ENCODE data around the gene MRGPRD. TPM values are rescaled to one million over a fixed set of nuclear protein-coding genes. Genes with fewer than 3 reads are reported as not detected.
A peak's percentile ranks its signal among the peaks of the same experiment; 100 is the strongest.

Gene MRGPRD
- total RNA-seq, 5 donors from 2014 or later (not counting 1 experiment from before 2014, with no cell fraction given), result not detected

DNA sequence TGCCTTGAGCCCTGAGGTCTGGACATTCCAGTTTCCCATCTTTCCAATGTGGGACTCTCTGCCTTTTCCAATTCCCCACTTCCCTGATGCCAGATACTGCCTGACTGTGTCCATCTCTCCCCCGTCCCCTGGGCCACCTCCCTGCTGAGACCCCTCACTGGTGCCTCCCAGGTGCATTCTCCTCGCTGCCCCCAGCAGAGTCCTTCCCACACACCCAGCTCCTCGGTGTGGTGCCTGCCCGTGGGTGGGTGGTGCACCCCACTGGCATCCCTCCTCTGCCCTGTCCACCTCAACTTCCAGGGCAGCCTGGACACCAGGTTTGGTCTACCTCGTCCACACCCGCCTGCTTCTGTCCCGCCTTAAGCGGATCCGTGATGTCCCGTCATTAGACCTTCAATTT, 37.2 kb upstream of the MRGPRD start:
- CTCF ChIA-PET, result no interaction called here
- Histone ChIP-seq H3K9me3 (no peaks in the 10 kb centered on the region), H3K4me1 (ENCODE audit: control insufficient read depth in 1 of 2, extremely low read depth in 1 of 2, insufficient read depth in 2 of 2, low read length in 2 of 2) (peaks cover 0 to 6% of the 10 kb centered on the region in 2 experiments), H3K36me3 (ENCODE audit: control insufficient read depth in 2 of 2, extremely low read depth in 1 of 2, insufficient read depth in 1 of 2, low read length in 1 of 2) (no peaks in the 10 kb centered on the region), H3K27ac (ENCODE audit: low read length) (no peak overlapping the region), H3K27me3 (replicated peaks in 1 of 2; ENCODE audit: control insufficient read depth in 2 of 2, extremely low read depth in 1 of 2, insufficient read depth in 2 of 2, low read length in 1 of 2) (peaks cover 0 to 35% of the 10 kb centered on the region in 2 experiments), H3K4me3 (ENCODE audit: control insufficient read depth in 1 of 2, extremely low read depth in 1 of 2, low read length in 1 of 2) (no peak overlapping the region)
- DNase-seq (no peak), ATAC-seq (replicated peaks in 1 of 4) (no peak)
- POLR2A ChIA-PET, result no interaction called here
- Mint-ChIP-seq H3K27me3 (peaks cover 0 to 18% of the 10 kb centered on the region in 2 donors), H3K4me1 (no peaks in the 10 kb centered on the region), H3K36me3 (no peaks in the 10 kb centered on the region), H3K27ac (no peak overlapping the region), H3K4me3 (no peak overlapping the region), H3K9me3 (no peaks in the 10 kb centered on the region)
- 78% methylated on average over 10 of the region's 10 CpGs for WGBS (ENCODE audit: insufficient coverage)

DNA sequence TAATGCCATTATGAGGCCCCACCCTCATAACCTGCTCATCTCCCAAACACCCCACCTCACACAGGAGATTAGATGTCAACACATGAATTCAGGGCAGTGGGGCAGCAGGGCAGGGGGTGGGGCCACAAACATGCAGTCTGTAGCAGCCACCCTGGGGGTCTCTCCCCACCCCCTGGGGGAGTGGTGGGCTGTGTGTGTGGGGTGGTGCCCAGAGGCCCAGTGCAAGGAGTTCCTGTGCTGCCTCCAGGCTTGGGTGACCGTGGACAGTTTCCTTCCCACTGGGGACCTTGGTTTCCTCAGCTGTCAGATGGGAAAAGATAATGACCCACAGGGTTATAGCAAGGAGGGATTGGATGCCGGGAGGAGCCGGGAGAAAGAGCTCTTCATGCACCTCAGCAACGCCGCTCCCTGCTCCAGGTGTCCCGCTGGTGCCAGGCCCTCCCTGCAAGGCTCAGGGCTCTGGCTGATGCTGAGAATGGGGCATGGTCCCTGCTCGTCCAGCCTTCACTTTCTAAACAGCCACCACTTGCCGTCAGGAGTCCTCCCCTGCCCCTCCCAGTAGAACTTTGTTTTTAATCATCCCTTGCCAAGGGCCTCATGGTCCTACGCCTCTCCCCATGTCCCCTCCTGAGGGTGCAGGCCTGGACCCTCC, 34.2 kb upstream of the MRGPRD start:
- peaks cover 0 to 17% of the 10 kb centered on the region in 2 experiments for H3K4me1 ChIP-seq (ENCODE audit: control insufficient read depth in 1 of 2, extremely low read depth in 1 of 2, insufficient read depth in 2 of 2, low read length in 2 of 2)
- H3K27me3 ChIP-seq (replicated peaks in 1 of 2; ENCODE audit: control insufficient read depth in 2 of 2, extremely low read depth in 1 of 2, insufficient read depth in 2 of 2, low read length in 1 of 2), result peaks cover 0 to 60% of the 10 kb centered on the region in 2 experiments
- H3K27me3 Mint-ChIP-seq, result peaks cover 13 to 36% of the 10 kb centered on the region in 2 donors
- WGBS (ENCODE audit: insufficient coverage), result 63% methylated on average over 6 of the region's 9 CpGs
- H3K27ac ChIP-seq (ENCODE audit: low read length), result no peak overlapping the region
- POLR2A ChIA-PET, result no interaction called here
- no peaks in the 10 kb centered on the region for H3K9me3 ChIP-seq
- no peak overlapping the region for H3K27ac Mint-ChIP-seq
- ATAC-seq (replicated peaks in 1 of 4) (no peak), DNase-seq (no peak)
- CTCF ChIA-PET, result no interaction called here
- no peaks in the 10 kb centered on the region for H3K36me3 ChIP-seq (ENCODE audit: control insufficient read depth in 2 of 2, extremely low read depth in 1 of 2, insufficient read depth in 1 of 2, low read length in 1 of 2)
- H3K36me3 Mint-ChIP-seq, result no peaks in the 10 kb centered on the region
- H3K9me3 Mint-ChIP-seq, result no peaks in the 10 kb centered on the region
- no peak overlapping the region for H3K4me3 ChIP-seq (ENCODE audit: control insufficient read depth in 1 of 2, extremely low read depth in 1 of 2, low read length in 1 of 2)
- no peak overlapping the region for H3K4me3 Mint-ChIP-seq
- H3K4me1 Mint-ChIP-seq, result peaks cover 5 to 9% (median 6%) of the 10 kb centered on the region in 3 donors

- peaks cover 5 to 9% (median 6%) of the 10 kb centered on the region in 3 donors for H3K4me1 Mint-ChIP-seq
- no peak overlapping the region for H3K27ac Mint-ChIP-seq
- no peak for DNase-seq
- H3K4me3 Mint-ChIP-seq, result no peak overlapping the region
- peaks cover 16 to 42% of the 10 kb centered on the region in 2 donors for H3K27me3 Mint-ChIP-seq
- Histone ChIP-seq H3K4me3 (ENCODE audit: control insufficient read depth in 1 of 2, extremely low read depth in 1 of 2, low read length in 1 of 2) (no peak overlapping the region), H3K36me3 (ENCODE audit: control insufficient read depth in 2 of 2, extremely low read depth in 1 of 2, insufficient read depth in 1 of 2, low read length in 1 of 2) (no peaks in the 10 kb centered on the region), H3K27ac (ENCODE audit: low read length) (no peak overlapping the region), H3K27me3 (replicated peaks in 1 of 2; ENCODE audit: control insufficient read depth in 2 of 2, extremely low read depth in 1 of 2, insufficient read depth in 2 of 2, low read length in 1 of 2) (peaks cover 0 to 66% of the 10 kb centered on the region in 2 experiments), H3K9me3 (no peaks in the 10 kb centered on the region), H3K4me1 (ENCODE audit: control insufficient read depth in 1 of 2, extremely low read depth in 1 of 2, insufficient read depth in 2 of 2, low read length in 2 of 2) (peaks cover 0 to 17% of the 10 kb centered on the region in 2 experiments)
- no peaks in the 10 kb centered on the region for H3K36me3 Mint-ChIP-seq
- 68% methylated on average over 26 of the region's 28 CpGs for WGBS (ENCODE audit: insufficient coverage)
- ChIA-PET POLR2A (no interaction called here), CTCF (no interaction called here)
- no peak for ATAC-seq (replicated peaks in 1 of 4)
- H3K9me3 Mint-ChIP-seq, result no peaks in the 10 kb centered on the region
Measured at GRCh38 chr11:69014084-69014851, 33.5 kb upstream of the MRGPRD start.

DNA sequence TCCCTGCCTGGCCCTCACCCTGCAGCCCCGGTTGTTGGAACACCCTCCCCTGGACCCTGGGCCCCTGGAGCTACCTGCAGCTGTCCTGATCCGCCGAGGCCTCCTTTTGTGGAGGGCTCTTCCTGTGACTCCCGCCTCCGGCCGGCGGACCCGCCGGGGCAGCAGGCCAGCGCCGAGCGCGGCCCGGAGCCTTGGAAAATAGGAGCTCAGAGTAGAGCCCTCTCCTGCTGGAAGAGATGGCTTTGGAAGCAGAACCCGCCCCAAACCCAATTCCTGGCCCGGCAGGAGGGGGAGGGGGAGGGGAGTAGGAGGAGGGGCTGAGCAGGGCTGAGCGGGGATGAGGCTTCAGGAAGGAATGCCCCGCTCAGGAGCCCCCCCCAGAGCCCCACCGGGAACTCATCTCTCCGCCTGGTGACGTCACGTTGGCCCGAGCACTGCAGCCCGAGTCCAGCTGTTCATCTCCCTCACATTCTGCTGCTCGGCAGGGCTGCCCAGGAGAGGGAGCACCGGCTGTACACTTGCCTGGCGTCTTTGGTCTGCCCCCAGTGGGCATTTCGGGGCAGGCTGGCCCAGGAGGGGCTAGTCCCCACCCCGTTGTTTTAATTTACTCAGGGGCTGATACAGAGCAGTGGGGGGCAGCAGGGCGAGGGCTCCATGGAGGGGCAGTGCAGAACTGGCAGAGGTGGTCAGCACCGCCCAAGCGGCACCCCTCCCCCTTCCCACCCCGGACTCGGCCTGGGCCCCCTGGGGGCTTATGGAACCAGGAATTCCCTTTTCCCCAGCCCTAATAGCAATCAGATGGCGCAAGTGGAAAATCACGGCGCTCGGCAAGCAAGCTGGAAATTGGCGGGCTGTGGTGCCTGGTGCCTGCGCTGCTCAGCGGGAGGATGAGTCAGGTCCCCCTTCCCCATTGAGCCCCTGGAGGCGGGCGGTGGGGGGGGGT, 32.5 kb upstream of the MRGPRD start, which contains the start of gene MRGPRF:
Gene MRGPRF, minus strand, starts transcription at position 238 of the 943 bp plus-strand sequence. CDS start 3,345 bp downstream, outside the sequence.
- Histone ChIP-seq H3K4me1 (ENCODE audit: control insufficient read depth in 1 of 2, extremely low read depth in 1 of 2, insufficient read depth in 2 of 2, low read length in 2 of 2) (peaks cover 0 to 17% of the 10 kb centered on the region in 2 experiments), H3K9me3 (no peaks in the 10 kb centered on the region), H3K27ac (ENCODE audit: low read length) (no peak within 1 kb of the TSS), H3K4me3 (ENCODE audit: control insufficient read depth in 1 of 2, extremely low read depth in 1 of 2, low read length in 1 of 2) (no peak within 1 kb of the TSS), H3K27me3 (replicated peaks in 1 of 2; ENCODE audit: control insufficient read depth in 2 of 2, extremely low read depth in 1 of 2, insufficient read depth in 2 of 2, low read length in 1 of 2) (peaks cover 0 to 74% of the 10 kb centered on the region in 2 experiments), H3K36me3 (ENCODE audit: control insufficient read depth in 2 of 2, extremely low read depth in 1 of 2, insufficient read depth in 1 of 2, low read length in 1 of 2) (no peaks in the 10 kb centered on the region)
- ATAC-seq (replicated peaks in 1 of 4), result no peak
- Mint-ChIP-seq H3K36me3 (no peaks in the 10 kb centered on the region), H3K9me3 (no peaks in the 10 kb centered on the region), H3K4me1 (peaks cover 5 to 9% (median 6%) of the 10 kb centered on the region in 3 donors), H3K27me3 (peaks cover 21 to 46% of the 10 kb centered on the region in 2 donors), H3K27ac (no peak within 1 kb of the TSS), H3K4me3 (peak within 1 kb of the TSS in 1 of 3 donors; percentile 9)
- peak in 2 of 35 experiments; percentile 4 to 9 for DNase-seq
- POLR2A ChIA-PET, result no interaction called here
- 19% methylated on average over 26 of the region's 43 CpGs for WGBS (ENCODE audit: insufficient coverage)
- CTCF ChIA-PET, result no interaction called here

DNA sequence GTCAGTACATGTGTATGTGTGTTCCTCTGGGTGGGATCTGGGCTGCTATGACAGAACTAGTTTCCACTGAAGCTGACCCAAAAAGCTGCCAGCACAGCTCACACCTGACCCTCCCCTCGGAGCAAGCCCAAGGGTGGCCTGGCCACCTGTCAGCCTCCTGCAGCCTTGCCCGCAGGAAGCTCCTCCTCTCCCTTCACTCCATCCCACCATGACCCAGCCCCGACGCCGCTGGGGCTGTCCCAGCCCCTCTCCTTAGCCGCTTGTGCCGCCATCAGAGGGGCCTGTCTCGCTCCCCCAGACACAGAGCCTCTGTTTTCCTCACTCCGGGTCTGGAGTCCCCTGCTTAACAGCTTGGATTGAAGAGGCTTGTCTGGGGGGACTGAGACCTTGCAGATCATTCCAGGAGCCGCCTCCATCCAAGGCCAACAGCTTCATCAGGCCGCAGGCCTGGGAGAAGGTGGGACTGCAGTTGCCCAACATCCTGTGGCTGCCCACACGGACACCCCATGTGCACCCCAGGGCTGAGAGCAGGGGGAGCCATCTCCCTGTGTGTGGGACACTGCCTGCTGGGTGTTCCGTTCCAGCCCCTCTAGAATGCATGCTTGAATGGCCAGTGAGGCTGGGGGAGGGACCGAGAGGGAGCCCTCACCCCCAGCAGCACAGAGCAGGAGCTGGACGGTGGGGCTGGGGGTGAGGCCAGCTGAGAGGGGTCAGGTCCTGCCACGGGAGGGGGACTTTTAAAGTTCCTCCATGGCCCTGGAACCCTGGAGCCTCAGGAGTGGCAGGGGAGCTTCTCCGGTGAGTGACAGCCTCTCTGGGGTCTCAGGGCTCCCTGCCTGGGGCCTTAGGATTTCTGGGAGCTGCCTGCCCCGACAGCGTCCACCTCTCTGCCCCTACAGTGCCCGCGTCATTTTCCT, 31.6 kb upstream of the MRGPRD start:
- Histone ChIP-seq H3K27me3 (replicated peaks in 1 of 2; ENCODE audit: control insufficient read depth in 2 of 2, extremely low read depth in 1 of 2, insufficient read depth in 2 of 2, low read length in 1 of 2) (peaks cover 0 to 74% of the 10 kb centered on the region in 2 experiments), H3K36me3 (ENCODE audit: control insufficient read depth in 2 of 2, extremely low read depth in 1 of 2, insufficient read depth in 1 of 2, low read length in 1 of 2) (no peaks in the 10 kb centered on the region), H3K4me1 (ENCODE audit: control insufficient read depth in 1 of 2, extremely low read depth in 1 of 2, insufficient read depth in 2 of 2, low read length in 2 of 2) (peaks cover 0 to 17% of the 10 kb centered on the region in 2 experiments), H3K9me3 (no peaks in the 10 kb centered on the region), H3K27ac (ENCODE audit: low read length) (no peak overlapping the region), H3K4me3 (ENCODE audit: control insufficient read depth in 1 of 2, extremely low read depth in 1 of 2, low read length in 1 of 2) (no peak overlapping the region)
- Mint-ChIP-seq H3K36me3 (no peaks in the 10 kb centered on the region), H3K4me3 (peak overlapping the region in 1 of 3 donors; percentile 9), H3K4me1 (peaks cover 5 to 9% (median 6%) of the 10 kb centered on the region in 3 donors), H3K27me3 (peaks cover 21 to 46% of the 10 kb centered on the region in 2 donors), H3K27ac (no peak overlapping the region), H3K9me3 (no peaks in the 10 kb centered on the region)
- 41% methylated on average over 15 of the region's 21 CpGs for WGBS (ENCODE audit: insufficient coverage)
- POLR2A ChIA-PET, result no interaction called here
- CTCF ChIA-PET, result no interaction called here
- DNase-seq (no peak), ATAC-seq (replicated peaks in 1 of 4) (no peak)
